BE2C (cell line): ENCODE data around the gene SMARCA2.

Experiments used
- DNase-seq: peaks from one replicate; pipeline ENCODE4 v3.0.0-alpha.2; 2020
- H3K27me3 ChIP-seq: fragments of 250-450 bp; sonication (Bioruptor Pico); 2 replicates; pipeline ENCODE4 v1.5.1; 2020; ENCODE audit warnings: mild to moderate bottlenecking
- H3K36me3 ChIP-seq: fragments of 250-450 bp; sonication (Bioruptor Pico); 2 replicates; pipeline ENCODE4 v1.5.1; 2020; ENCODE audit warnings: mild to moderate bottlenecking
- H3K4me1 ChIP-seq: fragments of 250-450 bp; sonication (Bioruptor Pico); 2 replicates; pipeline ENCODE4 v1.5.1; 2020
- H3K4me3 ChIP-seq: 2 replicates; pipeline ENCODE4 v1.5.1; 2011; ENCODE audit warnings: low read depth, low read length
- H3K9me3 ChIP-seq: fragments of 250-450 bp; sonication (Bioruptor Pico); 2 replicates; pipeline ENCODE4 v1.5.1; 2020
- TF ChIP-seq, protein P1 (sequence below): IDR thresholded peaks from 2 replicates; pipeline ENCODE4 v1.5.1; 2012; ENCODE audit warnings: mild to moderate bottlenecking, low read depth, low read length

Gene SMARCA2

DNA sequence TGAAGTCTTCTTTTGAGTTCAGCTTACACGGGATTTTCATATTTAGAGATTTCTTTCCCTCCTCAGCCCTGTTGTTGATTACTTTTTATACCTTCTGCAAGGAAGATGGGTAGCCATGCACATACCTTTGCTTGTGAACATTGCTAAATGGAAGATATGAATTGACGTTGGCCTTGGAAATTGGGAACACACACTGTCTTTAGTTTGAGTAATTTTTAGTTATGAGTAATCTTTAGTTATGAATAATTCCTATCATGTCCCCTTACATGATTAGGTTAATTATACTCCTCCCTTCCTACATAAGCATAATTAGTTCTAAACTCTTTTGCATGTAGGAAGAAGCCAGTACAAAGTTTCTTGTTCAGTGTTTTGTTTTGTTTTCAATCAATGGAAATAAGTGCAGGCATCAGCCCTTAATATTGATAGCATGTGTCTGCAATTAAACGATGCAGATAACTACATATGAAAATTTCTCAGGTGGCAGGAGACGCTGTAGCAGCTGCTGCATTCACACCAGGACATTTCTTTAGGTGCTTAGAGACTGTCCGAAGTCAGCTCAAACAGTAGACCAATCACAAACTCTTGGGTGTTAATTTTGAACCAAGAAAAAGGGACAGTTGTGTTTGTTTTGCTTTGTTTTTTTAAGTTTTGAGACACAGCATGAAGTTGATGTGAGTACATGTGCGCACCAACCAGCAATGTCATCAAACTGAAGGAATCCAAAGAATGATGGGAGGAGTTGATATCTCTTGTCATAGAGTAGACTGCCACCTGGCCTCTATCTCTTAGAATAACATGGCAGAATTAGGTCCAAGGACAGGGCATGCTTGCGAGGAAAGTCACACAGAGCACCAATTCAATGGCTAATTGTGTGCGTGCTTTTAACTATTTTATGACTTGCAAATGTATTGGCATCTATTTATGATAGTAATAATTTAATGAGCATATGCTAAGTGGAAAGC, 51.4 kb downstream of the SMARCA2 start:
- Histone ChIP-seq H3K4me3 (no peak overlapping the region), H3K36me3 (no peaks in the 10 kb centered on the region), H3K9me3 (no peaks in the 10 kb centered on the region), H3K27me3 (peaks cover 8% of the 10 kb centered on the region; the same call in 1 of the 2 replicates), H3K4me1 (no peaks in the 10 kb centered on the region)
- TF ChIP-seq, protein P1, sequence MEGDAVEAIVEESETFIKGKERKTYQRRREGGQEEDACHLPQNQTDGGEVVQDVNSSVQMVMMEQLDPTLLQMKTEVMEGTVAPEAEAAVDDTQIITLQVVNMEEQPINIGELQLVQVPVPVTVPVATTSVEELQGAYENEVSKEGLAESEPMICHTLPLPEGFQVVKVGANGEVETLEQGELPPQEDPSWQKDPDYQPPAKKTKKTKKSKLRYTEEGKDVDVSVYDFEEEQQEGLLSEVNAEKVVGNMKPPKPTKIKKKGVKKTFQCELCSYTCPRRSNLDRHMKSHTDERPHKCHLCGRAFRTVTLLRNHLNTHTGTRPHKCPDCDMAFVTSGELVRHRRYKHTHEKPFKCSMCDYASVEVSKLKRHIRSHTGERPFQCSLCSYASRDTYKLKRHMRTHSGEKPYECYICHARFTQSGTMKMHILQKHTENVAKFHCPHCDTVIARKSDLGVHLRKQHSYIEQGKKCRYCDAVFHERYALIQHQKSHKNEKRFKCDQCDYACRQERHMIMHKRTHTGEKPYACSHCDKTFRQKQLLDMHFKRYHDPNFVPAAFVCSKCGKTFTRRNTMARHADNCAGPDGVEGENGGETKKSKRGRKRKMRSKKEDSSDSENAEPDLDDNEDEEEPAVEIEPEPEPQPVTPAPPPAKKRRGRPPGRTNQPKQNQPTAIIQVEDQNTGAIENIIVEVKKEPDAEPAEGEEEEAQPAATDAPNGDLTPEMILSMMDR, result no peak
- DNase-seq, result no peak

DNA sequence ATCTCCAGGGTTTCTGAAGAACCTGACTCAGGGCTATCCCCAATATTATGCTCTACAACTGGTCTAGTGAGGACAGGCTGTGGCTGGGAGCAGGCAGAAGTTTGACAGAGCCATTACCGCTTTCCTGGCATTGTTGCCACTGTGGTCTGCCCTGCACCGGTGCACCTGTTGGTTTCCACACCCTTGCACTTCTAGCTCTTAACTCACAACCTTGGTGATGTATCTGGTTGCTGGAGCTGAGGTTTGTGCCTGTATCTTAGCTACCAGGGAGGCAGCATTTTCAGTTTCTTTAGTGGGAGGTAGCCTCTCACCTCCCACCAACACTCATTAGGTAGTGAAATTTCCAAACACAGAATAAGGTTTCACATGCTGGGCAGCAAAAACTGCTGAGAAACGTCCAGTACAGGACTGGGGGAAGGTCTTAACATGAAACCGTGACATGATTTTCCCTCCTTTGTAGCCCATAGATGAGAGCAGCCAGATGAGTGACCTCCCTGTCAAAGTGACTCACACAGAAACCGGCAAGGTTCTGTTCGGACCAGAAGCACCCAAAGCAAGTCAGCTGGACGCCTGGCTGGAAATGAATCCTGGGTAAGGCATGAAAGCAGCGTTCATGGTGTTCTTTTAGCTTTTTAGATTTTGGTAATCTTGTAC, 57.7 kb downstream of the SMARCA2 start:
- Histone ChIP-seq H3K4me1 (no peaks in the 10 kb centered on the region), H3K4me3 (no peak overlapping the region), H3K9me3 (no peaks in the 10 kb centered on the region), H3K27me3 (no peaks in the 10 kb centered on the region), H3K36me3 (no peaks in the 10 kb centered on the region)
- TF ChIP-seq, protein P1, result no peak
- DNase-seq, result no peak

DNA sequence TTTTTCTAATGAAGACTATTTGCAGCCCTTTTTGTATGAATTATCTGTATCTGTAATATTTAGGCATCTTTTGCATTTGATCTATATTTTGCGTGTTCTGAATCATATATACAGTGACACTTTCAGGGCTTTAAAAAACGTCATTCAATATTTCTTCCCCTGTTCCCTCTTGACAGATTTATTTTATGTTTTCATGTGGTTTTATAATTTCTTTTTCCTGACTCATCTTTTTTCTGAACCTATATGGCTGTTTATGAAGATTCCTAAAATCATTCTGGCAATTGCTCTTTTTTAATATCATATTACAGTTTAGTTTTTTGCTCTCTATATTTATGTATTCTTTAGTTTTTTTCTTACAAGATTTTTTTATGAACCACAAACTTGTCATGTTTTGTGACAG, 67.6 kb downstream of the SMARCA2 start:
- no peak overlapping the region for H3K4me3 ChIP-seq
- no peaks in the 10 kb centered on the region for H3K9me3 ChIP-seq
- DNase-seq, result no peak
- TF ChIP-seq, protein P1, result no peak
- no peaks in the 10 kb centered on the region for H3K4me1 ChIP-seq
- no peaks in the 10 kb centered on the region for H3K36me3 ChIP-seq
- 0 out of 2 replicates have a peak, but pooled peaks cover 5% of the 10 kb centered on the region for H3K27me3 ChIP-seq

DNA sequence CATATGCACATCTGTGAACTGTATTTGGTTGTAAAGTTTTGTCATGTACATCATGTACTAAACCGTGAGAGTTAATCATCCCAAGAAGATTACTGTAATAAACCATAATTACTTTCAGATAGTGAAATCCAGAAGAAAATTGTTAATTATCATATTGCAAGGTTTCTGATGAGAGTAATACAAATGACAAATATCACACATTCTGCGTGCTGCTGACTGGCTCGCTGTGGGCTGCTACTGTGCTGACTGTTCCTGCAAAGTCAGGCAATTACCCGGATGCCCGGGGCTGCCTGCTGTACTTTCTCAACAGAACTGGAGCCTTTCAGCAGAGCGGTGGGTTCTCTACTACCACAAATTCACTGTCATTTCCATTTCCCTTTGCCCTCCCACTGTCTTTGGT, 68.3 kb downstream of the SMARCA2 start:
- Histone ChIP-seq H3K27me3 (0 out of 2 replicates have a peak, but pooled peaks cover 5% of the 10 kb centered on the region), H3K36me3 (no peaks in the 10 kb centered on the region), H3K9me3 (no peaks in the 10 kb centered on the region), H3K4me3 (no peak overlapping the region), H3K4me1 (no peaks in the 10 kb centered on the region)
- TF ChIP-seq, protein P1, result no peak
- DNase-seq, result no peak

DNA sequence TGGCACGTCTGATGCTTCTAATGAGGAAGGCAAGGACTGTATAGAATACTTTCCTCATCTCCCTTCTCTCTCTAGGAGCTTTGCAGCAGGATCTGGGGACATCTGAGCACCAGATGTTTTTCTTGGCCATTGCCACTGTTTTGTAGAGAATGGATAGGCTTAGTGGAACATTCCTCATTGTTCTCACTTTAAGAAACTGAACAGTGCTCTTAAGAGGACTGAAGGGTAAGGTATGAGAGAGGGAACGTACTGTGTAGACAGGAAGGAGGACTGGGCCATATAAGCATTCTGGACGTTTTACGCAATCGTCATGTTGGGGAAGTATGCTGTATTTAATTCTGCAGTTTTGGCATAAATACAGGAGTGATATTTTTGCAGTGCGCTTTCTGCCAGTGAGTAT, 70.6 kb downstream of the SMARCA2 start:
- DNase-seq, result no peak
- Histone ChIP-seq H3K36me3 (no peaks in the 10 kb centered on the region), H3K27me3 (0 out of 2 replicates have a peak, but pooled peaks cover 5% of the 10 kb centered on the region), H3K4me3 (no peak overlapping the region), H3K9me3 (no peaks in the 10 kb centered on the region), H3K4me1 (no peaks in the 10 kb centered on the region)
- TF ChIP-seq, protein P1, result no peak
